Esophagus squamous epithelium (tissue), 4 donors: Measurements from ENCODE around the gene CPSF3.

Source experiments
- CTCF ChIP-seq, 6 experiments: fragments of 450-650 bp in 4 of 6; fragments of 200-600 bp in 2 of 6; sonication (generic) in 2 of 6; IDR thresholded peaks; one replicate each; pipeline ENCODE4 v1.5.1; 2016 to 2019; ENCODE audit warnings: antibody characterized with exemption in 6 of 6, mild to moderate bottlenecking in 4 of 6, moderate library complexity in 4 of 6
- POLR2A ChIP-seq, 4 donors: fragments of 450-650 bp; IDR thresholded peaks; one replicate each; pipeline ENCODE4 v1.6.1; 2017; ENCODE audit warnings: antibody characterized with exemption in 4 of 4, mild to moderate bottlenecking in 4 of 4, moderate library complexity in 3 of 4

GRCh38 chr2:9518780-9519179 lies 95.3 kb downstream of the CPSF3 start:
- no peak for TF ChIP-seq CTCF (IDR thresholded peaks at IDR 0.05)
- no peak for TF ChIP-seq POLR2A (IDR thresholded peaks at IDR 0.05)
